Measurements from ENCODE around the gene TMEM115.
"Not testable (repeated sequence)": the region's sequence is repeated elsewhere in the genome, so short reads cannot be mapped to it uniquely, and the experiment has no call there.

Gene TMEM115

GRCh38 chr3:50314342-50314741 lies 45.0 kb downstream of the TMEM115 start:
- no peak for DNase-seq

GRCh38 chr3:50312041-50312440 lies 47.3 kb downstream of the TMEM115 start:
- not testable (repeated sequence) for DNase-seq

All from NCI-H2029 (cell line).